Right lobe of liver (tissue), 4 donors: ENCODE measurements around the gene GRAMD2B.

Source experiments
- POLR2A ChIP-seq: fragments of 450-650 bp; IDR thresholded peaks from one replicate; pipeline ENCODE4 v1.6.1; 2017; ENCODE audit warnings: antibody characterized with exemption, mild to moderate bottlenecking
- TF ChIP-seq, protein P1 (sequence below), 4 donors: fragments of 200-600 bp in 3 of 4; fragments of 450-650 bp in 1 of 4; IDR thresholded peaks; one replicate each; pipeline versions ENCODE4 v1.5.1 to v1.8.0; 2016 to 2022; ENCODE audit warnings: antibody characterized with exemption in 4 of 4, mild to moderate bottlenecking in 2 of 4
- donor health status: DM: no; HTN: no; CAD: no.
- donor health status: DM: no; HTN: no; CAD: no.
- donor health status: DM: no; HTN: yes; CAD: no.

DNA sequence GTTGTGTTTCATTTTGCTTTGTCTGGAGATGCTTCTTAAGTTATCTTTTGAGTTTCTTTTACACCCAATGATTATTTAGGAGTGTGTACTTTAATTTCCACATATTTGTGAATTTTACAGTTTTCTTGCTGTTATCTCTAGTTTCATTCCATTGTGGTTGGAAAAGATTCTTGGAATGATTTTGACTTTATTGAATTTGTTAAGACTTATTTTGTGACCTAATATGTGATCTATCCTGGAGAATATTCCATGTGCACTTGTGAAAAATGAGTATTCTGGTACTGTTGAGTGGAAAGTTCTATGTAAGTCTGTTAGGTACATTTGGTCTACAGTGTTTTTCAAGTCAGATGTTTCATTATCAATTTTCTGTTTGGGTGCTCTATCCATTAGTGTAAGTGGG, 24.4 kb upstream of the GRAMD2B start:
- no peak for TF ChIP-seq POLR2A
- TF ChIP-seq, protein P1, sequence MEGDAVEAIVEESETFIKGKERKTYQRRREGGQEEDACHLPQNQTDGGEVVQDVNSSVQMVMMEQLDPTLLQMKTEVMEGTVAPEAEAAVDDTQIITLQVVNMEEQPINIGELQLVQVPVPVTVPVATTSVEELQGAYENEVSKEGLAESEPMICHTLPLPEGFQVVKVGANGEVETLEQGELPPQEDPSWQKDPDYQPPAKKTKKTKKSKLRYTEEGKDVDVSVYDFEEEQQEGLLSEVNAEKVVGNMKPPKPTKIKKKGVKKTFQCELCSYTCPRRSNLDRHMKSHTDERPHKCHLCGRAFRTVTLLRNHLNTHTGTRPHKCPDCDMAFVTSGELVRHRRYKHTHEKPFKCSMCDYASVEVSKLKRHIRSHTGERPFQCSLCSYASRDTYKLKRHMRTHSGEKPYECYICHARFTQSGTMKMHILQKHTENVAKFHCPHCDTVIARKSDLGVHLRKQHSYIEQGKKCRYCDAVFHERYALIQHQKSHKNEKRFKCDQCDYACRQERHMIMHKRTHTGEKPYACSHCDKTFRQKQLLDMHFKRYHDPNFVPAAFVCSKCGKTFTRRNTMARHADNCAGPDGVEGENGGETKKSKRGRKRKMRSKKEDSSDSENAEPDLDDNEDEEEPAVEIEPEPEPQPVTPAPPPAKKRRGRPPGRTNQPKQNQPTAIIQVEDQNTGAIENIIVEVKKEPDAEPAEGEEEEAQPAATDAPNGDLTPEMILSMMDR (IDR thresholded peaks at IDR 0.05): no peak
